ENCODE data around the gene ATP1A4.

DNA sequence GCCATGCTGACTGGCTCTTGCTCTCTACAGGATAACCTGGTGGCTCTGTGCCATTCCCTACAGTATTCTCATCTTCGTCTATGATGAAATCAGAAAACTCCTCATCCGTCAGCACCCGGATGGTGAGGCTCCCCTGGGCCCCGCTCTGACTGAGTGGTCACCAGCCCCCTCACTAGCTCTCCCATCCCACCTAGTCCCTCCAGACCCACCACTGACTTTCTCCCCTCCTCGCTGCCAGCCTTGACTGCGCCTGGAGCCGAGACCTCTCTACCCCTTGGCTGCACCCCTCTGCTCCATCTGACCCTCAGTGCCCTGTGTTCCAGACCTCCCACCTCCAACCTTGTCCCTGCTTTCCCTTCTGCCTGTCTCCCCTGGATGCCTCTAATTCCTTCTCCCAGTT, 34.8 kb downstream of the ATP1A4 start:
- TF ChIP-seq, protein P1, sequence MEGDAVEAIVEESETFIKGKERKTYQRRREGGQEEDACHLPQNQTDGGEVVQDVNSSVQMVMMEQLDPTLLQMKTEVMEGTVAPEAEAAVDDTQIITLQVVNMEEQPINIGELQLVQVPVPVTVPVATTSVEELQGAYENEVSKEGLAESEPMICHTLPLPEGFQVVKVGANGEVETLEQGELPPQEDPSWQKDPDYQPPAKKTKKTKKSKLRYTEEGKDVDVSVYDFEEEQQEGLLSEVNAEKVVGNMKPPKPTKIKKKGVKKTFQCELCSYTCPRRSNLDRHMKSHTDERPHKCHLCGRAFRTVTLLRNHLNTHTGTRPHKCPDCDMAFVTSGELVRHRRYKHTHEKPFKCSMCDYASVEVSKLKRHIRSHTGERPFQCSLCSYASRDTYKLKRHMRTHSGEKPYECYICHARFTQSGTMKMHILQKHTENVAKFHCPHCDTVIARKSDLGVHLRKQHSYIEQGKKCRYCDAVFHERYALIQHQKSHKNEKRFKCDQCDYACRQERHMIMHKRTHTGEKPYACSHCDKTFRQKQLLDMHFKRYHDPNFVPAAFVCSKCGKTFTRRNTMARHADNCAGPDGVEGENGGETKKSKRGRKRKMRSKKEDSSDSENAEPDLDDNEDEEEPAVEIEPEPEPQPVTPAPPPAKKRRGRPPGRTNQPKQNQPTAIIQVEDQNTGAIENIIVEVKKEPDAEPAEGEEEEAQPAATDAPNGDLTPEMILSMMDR (IDR thresholded peaks at IDR 0.05), result no peak
- no peak for TF ChIP-seq EP300 (IDR thresholded peaks at IDR 0.05)
- TF ChIP-seq POLR2A (IDR thresholded peaks at IDR 0.05), result no peak
- no peak for TF ChIP-seq POLR2AphosphoS5 (IDR thresholded peaks at IDR 0.05)

All from stomach (tissue), 4 donors.